ENCODE data around the gene ADGRD1. TPM values are rescaled to one million over a fixed set of nuclear protein-coding genes. Genes with fewer than 3 reads are reported as not detected.

The ADGRD1 gene
- total and polyA plus RNA-seq, 2 of the 8 experiments (the other 6 are each of a cell fraction or from before 2014, with no cell fraction given): 0.36 to 0.48 TPM

- TF ChIP-seq ATF3 (IDR thresholded peaks at IDR 0.05; ENCODE audit: insufficient read depth, low read depth, low read length) (no peak), ZNF274 (IDR thresholded peaks at IDR 0.05; ENCODE audit: borderline replicate concordance, extremely low read depth, low read length) (no peak), CTCF (IDR thresholded peaks at IDR 0.05; ENCODE audit: control extremely low read depth in 1 of 3, insufficient read depth in 1 of 3, low read depth in 1 of 3, low read length in 3 of 3) (no peak), BACH1 (IDR thresholded peaks at IDR 0.05; ENCODE audit: low read length) (no peak), SRF (IDR thresholded peaks at IDR 0.05; ENCODE audit: low read depth, low read length) (no peak)
These were observed 13.9 kb downstream of the ADGRD1 start (continued) for GRCh38 chr12:130967636-130968035.

All from H1 (cell line).